Lower leg skin (tissue), 4 donors: ENCODE data around the gene CCDC78. TPM values are rescaled to one million over a fixed set of nuclear protein-coding genes. Genes with fewer than 3 reads are reported as not detected.

Experiments
- DNase-seq, 2 donors: peaks; one replicate each; pipeline ENCODE4 v3.0.0-alpha.2; 2019; ENCODE audit warnings: low spot score in 2 of 2
- H3K4me3 ChIP-seq: fragments of 200-600 bp; sonication (generic); 2 replicates; pipeline ENCODE4 v1.5.1; 2017; ENCODE audit warnings: mild to moderate bottlenecking, low read depth; ENCODE audit not compliant: poor library complexity, severe bottlenecking
- POLR2A ChIP-seq, 2 donors: fragments of 450-650 bp; IDR thresholded peaks; one replicate each; pipeline ENCODE4 v1.6.1; 2016 to 2017; ENCODE audit warnings: antibody characterized with exemption in 2 of 2, mild to moderate bottlenecking in 1 of 2, moderate library complexity in 1 of 2
- WGBS, 2 donors: methylation state at CpG; one replicate each; pipeline ENCODE4 v1.1.5; 2018; 5-methylcytosine and 5-hydroxymethylcytosine counted together
- intact Hi-C: fragments of 100-400 bp; cut with DNase I; formaldehyde crosslinking; loops from one replicate; pipeline ENCODE4 v1.15.0; 2023; ENCODE audit warnings: low total_unique reads
- total RNA-seq, 4 donors: library from RNA; depleted of rRNA; stranded (reverse); fragments of >200 nt; gene quantifications; one replicate each; pipeline ENCODE4 v1.1.0, GENCODE V29; 2016
- TF ChIP-seq, protein P1 (sequence below), 3 donors: fragments of 450-650 bp; IDR thresholded peaks; one replicate each; pipeline ENCODE4 v1.5.1; 2016; ENCODE audit warnings: antibody characterized with exemption in 3 of 3, mild to moderate bottlenecking in 3 of 3, moderate library complexity in 2 of 3

Gene CCDC78
- total RNA-seq, 4 donors from 2014 or later = 0.52 to 0.55 TPM; not detected in 2

DNA sequence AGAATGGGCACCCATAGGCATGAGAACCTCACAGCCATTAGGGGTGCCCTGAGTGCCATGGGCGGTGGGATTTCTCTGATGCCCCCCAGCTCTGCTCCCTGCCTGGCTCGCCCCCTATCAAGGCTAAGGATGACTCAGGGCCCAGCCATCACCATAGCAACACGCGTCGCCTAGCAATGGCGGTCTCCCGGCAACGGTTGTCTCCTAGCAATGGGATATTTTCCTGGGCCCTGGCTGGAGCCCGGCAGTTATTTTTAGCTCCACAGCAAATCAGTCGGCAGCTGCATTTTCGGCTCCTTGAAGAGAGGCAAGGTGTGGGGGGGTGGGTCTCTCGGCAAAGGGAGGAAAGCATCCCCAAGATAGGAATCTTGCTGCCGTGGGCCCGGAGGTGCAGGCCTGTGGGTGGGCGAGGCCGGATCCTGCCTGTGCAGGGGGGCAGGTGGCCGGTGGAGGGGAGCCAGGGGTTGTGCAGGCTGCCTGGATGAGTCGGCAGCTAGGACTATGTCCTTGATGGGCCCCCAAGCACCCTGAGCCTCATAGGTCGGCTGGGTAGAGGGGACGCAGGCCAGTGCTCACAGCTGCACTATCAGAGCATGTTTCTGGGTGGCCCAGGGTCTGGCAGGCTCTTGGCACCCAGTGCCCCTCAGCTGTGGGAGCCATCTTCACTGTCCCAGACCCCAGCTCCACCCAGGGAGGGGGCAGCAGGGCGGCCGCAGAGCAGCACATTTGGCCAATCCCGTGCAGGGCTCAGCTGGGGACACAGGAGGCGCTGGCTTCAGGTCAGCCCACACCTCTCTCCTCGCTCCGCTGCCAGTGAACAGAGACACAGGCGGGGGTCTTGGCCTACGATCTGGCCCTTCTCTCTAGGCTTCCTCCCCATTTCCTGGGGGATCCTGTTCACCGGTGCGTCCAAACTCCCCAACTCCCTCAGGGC lies 16.4 kb downstream of the CCDC78 start:
- intact Hi-C loops = loop anchor here (5.0 to 10.0 kb wide), 2 partner anchors 72 to 385 kb away; partner anchors contain the start of gene C1QTNF8
- DNase-seq = no peak
- 20 to 25% methylated on average over 28 to 29 of the region's 30 CpGs for WGBS, 2 donors

DNA sequence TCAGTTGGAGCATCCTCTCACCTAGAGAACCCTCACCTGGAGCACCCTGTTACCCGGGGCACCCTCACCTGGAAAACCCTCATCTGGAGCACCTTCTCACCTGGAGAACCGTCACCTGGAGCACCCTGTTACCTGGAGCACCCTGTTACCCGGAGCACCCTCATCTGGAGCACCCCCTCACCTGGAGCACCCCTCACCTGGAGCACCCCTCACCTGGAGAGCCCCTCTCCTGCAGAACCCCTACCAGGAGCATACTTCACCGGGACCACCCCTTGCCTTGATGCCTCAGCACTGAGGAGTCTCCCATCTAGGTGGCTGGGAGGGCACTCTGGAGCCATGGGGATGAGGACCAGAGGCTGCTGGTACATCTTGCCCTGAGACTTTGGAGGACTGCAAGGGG lies 17.3 kb downstream of the CCDC78 start:
- no peak for DNase-seq
- intact Hi-C loops = no loop called here
- 79 to 83% methylated on average over 3 of the region's 4 CpGs for WGBS, 2 donors
- TF ChIP-seq, protein P1, sequence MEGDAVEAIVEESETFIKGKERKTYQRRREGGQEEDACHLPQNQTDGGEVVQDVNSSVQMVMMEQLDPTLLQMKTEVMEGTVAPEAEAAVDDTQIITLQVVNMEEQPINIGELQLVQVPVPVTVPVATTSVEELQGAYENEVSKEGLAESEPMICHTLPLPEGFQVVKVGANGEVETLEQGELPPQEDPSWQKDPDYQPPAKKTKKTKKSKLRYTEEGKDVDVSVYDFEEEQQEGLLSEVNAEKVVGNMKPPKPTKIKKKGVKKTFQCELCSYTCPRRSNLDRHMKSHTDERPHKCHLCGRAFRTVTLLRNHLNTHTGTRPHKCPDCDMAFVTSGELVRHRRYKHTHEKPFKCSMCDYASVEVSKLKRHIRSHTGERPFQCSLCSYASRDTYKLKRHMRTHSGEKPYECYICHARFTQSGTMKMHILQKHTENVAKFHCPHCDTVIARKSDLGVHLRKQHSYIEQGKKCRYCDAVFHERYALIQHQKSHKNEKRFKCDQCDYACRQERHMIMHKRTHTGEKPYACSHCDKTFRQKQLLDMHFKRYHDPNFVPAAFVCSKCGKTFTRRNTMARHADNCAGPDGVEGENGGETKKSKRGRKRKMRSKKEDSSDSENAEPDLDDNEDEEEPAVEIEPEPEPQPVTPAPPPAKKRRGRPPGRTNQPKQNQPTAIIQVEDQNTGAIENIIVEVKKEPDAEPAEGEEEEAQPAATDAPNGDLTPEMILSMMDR (IDR thresholded peaks at IDR 0.05) = no peak
- TF ChIP-seq POLR2A (IDR thresholded peaks at IDR 0.05) = no peak
- no peak overlapping the region for H3K4me3 ChIP-seq

More for the DNA sequence above, 16.4 kb downstream of the CCDC78 start:
- TF ChIP-seq, protein P1 (IDR thresholded peaks at IDR 0.05) = no peak
- TF ChIP-seq POLR2A (IDR thresholded peaks at IDR 0.05) = no peak
- no peak overlapping the region for H3K4me3 ChIP-seq

- 30 to 46% methylated on average over 3 of the region's 3 CpGs for WGBS, 2 donors
- no peak for TF ChIP-seq POLR2A (IDR thresholded peaks at IDR 0.05)
- TF ChIP-seq, protein P1 (IDR thresholded peaks at IDR 0.05) = no peak
- no peak overlapping the region for H3K4me3 ChIP-seq
- intact Hi-C loops = no loop called here
- no peak for DNase-seq
These were observed 18.2 kb downstream of the CCDC78 start for GRCh38 chr16:708019-708418.

GRCh38 chr16:707062-707538 lies 19.1 kb downstream of the CCDC78 start:
- 11 to 28% methylated on average over 12 to 14 of the region's 14 CpGs for WGBS, 2 donors
- intact Hi-C loops = no loop called here
- no peak overlapping the region for H3K4me3 ChIP-seq
- TF ChIP-seq POLR2A (IDR thresholded peaks at IDR 0.05) = no peak
- TF ChIP-seq, protein P1 (IDR thresholded peaks at IDR 0.05) = no peak
- DNase-seq = no peak

DNA sequence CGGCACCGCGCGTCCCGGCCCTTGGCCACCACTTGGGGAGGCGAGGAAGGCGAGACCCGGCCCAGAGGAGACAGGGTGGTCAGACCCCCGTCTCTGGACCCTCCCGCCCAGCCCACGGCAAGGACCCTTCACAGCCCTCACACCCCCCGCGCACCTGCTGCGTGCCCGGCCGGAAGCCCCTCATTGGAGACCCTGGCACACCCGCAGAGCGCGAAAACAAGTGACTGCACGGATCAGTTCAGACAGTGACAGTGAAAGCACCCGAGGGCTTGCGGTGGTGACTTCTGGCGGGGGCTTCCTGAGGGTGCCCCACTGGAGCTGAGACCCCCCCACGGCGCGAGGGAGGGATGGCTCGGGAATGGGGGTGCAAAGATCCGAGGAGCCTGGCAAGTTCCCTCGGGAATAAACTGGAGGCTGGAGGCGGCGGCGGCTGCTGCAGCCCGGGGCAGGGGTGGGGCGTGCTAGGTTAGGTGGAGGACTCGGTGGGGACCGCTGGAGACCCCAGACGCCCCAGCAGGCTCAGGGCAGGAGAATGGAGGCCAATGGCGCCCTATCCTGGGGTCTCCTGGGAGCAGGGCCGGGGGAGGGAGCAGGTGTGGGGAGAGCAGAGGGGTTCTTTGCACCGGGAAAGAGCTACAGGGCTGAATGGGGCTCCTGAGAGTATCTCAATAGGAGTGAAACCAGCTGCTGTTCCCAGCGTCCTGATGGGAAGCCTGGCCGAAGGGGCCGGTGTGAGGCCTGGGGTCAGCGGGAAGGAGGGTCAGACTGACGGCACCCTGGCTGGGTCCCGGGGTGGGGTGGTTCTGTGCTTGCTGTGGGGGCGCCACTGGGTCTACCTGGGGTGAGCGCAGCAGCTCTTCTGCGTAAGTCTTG lies 19.8 kb downstream of the CCDC78 start:
- WGBS, 2 donors = 3 to 6% methylated on average over 31 to 39 of the region's 49 CpGs
- H3K4me3 ChIP-seq = no peak overlapping the region
- no peak for TF ChIP-seq POLR2A (IDR thresholded peaks at IDR 0.05)
- TF ChIP-seq, protein P1 (IDR thresholded peaks at IDR 0.05) = no peak
- DNase-seq = no peak
- intact Hi-C loops = no loop called here
